Breast epithelium (tissue), 3 donors: ENCODE data around the gene RPL14.

Source experiments
- POLR2A ChIP-seq: fragments of 450-650 bp; IDR thresholded peaks from one replicate; pipeline ENCODE4 v1.6.1; 2016; ENCODE audit warnings: antibody characterized with exemption, mild to moderate bottlenecking, moderate library complexity
- TF ChIP-seq, protein P1 (sequence below), 3 donors: fragments of 450-650 bp; IDR thresholded peaks; one replicate each; pipeline ENCODE4 v1.5.1; 2016 to 2017; ENCODE audit warnings: antibody characterized with exemption in 3 of 3, mild to moderate bottlenecking in 3 of 3, moderate library complexity in 3 of 3

DNA sequence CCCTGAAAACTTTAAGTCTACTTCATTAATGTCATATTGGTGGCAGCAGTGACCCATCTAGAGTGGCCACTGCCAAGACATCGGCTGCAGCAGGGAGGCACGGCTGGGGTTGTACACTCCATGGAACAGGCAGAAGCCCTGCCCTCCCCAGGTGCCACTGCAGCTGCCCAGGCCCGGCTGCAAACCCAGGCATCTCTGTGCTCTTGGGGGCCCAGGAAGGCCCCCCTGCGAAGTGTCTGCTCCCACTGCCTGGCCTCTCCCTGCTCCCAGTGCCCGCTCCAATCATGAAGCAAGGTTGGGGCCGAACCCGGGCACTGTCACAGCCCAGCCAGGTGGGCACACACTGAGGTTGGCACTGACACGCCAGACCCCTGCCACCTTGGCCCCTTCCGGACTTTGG is 12.1 kb upstream of the RPL14 start:
- TF ChIP-seq, protein P1, sequence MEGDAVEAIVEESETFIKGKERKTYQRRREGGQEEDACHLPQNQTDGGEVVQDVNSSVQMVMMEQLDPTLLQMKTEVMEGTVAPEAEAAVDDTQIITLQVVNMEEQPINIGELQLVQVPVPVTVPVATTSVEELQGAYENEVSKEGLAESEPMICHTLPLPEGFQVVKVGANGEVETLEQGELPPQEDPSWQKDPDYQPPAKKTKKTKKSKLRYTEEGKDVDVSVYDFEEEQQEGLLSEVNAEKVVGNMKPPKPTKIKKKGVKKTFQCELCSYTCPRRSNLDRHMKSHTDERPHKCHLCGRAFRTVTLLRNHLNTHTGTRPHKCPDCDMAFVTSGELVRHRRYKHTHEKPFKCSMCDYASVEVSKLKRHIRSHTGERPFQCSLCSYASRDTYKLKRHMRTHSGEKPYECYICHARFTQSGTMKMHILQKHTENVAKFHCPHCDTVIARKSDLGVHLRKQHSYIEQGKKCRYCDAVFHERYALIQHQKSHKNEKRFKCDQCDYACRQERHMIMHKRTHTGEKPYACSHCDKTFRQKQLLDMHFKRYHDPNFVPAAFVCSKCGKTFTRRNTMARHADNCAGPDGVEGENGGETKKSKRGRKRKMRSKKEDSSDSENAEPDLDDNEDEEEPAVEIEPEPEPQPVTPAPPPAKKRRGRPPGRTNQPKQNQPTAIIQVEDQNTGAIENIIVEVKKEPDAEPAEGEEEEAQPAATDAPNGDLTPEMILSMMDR (IDR thresholded peaks at IDR 0.05), result no peak
- TF ChIP-seq POLR2A, result no peak
